Measurements from ENCODE around the gene HNRNPA0.

The HNRNPA0 gene

DNA sequence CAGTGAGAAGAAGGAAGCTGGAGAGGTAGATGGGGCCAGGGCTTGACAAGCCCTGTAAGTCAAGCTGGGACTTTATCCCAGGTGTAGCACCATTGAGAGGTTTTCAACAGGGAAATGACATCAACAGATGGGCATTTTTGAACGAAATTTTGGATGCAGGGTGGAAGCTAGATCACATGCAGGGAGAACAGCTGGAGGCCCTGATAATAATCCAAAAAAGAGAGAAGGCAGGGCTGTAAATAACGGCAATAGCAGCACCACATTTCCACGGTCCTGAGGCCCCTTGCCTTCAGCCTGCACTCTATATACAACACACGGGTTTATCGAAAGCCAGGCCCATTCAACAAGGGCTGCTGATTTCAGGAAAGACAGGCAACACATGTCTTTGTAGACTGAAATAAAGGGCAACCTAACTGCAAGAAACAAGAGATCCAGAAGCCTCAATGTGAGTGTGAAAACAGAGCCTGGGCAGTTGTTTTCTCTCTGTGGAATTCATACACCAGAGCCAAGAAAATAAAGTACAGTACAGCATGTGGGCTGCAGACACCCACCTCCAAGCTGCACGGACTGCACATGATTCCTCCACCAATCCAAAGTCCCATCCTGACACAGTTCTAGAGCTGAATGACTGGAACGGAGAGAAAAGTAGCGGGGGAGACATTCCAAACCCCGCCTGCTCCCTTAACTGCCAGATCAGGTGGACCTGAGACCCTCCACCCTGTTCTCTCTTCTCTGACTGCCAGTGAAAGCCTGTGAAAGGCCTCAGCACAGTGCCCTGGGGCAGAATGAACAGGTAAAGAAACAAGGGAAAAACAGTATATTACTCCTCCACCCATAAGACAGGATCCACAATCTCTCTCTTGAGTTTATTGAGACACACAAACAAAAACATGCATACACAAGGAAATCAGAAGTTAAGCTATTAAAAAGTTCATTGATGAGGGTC is 54.6 kb downstream of the HNRNPA0 start:
- DNase-seq, result no peak
- in situ Hi-C loops (cut with HindIII; ENCODE audit: low pct_ligation_motif_present, low pct_unique_long_range_greater_than_20kb, low sequenced_read_pairs), result no loop called here

DNA sequence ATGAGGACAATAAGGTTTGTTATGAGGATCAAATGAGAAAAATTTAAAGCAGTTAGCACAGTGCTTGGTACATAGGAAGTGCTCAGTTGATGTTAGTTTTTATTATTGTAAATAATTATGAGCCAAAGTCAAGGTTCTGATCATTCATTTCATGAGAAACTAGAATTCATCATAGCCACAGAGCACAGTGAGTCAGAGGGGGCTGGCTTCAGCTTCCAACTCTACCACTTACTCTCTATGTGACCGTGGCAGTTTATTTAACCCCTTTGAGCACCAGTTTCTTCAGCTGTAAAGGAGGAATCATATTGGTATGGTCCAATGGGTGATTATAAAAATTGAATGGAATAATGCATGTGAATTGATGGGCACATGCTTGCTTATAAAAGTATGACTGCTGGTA is 57.7 kb downstream of the HNRNPA0 start:
- DNase-seq, result no peak
- in situ Hi-C loops (cut with HindIII; ENCODE audit: low pct_ligation_motif_present, low pct_unique_long_range_greater_than_20kb, low sequenced_read_pairs), result no loop called here

DNA sequence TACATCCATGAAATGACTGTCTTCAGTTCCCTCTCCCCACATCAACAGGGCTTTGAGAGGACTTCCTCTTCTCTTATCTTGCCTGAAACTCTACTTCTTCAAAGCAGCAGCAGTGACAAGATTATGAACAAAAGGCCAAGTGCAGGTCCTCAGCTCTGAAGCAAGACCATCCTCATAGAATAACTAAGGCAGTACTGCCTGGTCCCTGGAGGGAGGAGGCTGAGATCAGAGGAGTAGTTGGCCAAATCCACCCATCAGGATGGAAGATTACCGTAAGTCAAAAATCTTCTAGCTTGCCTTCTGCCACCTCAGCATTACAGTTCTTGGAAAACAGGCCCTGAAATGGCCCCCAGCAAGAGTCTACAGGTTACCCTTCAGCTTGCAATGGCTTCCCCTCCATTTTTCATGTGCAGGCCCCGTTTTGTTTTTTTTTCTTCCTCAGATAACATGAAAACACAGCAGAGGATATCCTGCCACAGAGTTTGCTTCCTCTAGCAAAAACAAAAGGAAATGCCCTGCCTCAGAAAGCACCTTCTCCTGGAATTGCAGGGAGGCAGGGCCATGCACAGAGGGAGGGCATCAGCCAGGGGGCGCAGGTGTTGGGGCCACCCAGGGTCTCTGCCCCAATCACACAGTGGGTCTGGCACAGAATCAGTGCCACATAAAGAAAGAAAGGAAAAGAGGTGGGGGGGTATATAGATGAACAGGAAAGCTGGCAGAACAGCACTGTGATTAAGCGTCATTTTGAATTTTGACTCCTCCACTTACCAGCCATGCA is 58.3 kb downstream of the HNRNPA0 start:
- DNase-seq, result no peak
- in situ Hi-C loops (cut with HindIII; ENCODE audit: low pct_ligation_motif_present, low pct_unique_long_range_greater_than_20kb, low sequenced_read_pairs), result no loop called here
